Liver (tissue), 9 donors: ENCODE results near the gene RAB3B. TPM values are rescaled to one million over a fixed set of nuclear protein-coding genes. Genes with fewer than 3 reads are reported as not detected.

Experiments used
- DNase-seq: peaks from one replicate; pipeline ENCODE4 v3.0.0-alpha.2; 2017; ENCODE audit warnings: low spot score
- H3K27ac ChIP-seq, 2 donors: one replicate each; pipeline ENCODE4 v1.7.0; 2013; ENCODE audit warnings: inconsistent platforms in 2 of 2, low read length in 2 of 2, control low read depth in 1 of 2, low read depth in 1 of 2, mild to moderate bottlenecking in 1 of 2
- H3K27me3 ChIP-seq, 4 donors: one replicate each; pipeline versions ENCODE4 v1.6.1 to v1.7.0; 2013; ENCODE audit warnings: low read length in 3 of 4, inconsistent platforms in 1 of 4, mild to moderate bottlenecking in 1 of 4, moderate library complexity in 1 of 4; ENCODE audit not compliant: control insufficient read depth in 4 of 4, insufficient read depth in 4 of 4
- H3K36me3 ChIP-seq, 4 donors: one replicate each; pipeline versions ENCODE4 v1.6.1 to v1.7.0; 2013; ENCODE audit warnings: low read length in 3 of 4, mild to moderate bottlenecking in 3 of 4, low read depth in 1 of 4, moderate library complexity in 1 of 4; ENCODE audit not compliant: control insufficient read depth in 4 of 4, insufficient read depth in 3 of 4
- H3K4me1 ChIP-seq, 4 donors: one replicate each; pipeline versions ENCODE4 v1.6.1 to v1.7.0; 2013; ENCODE audit warnings: low read length in 3 of 4, mild to moderate bottlenecking in 3 of 4, moderate library complexity in 1 of 4; ENCODE audit not compliant: control insufficient read depth in 4 of 4, insufficient read depth in 4 of 4
- H3K4me3 ChIP-seq, 3 donors: one replicate each; pipeline versions ENCODE4 v1.6.1 to v1.7.0; 2013; ENCODE audit warnings: low read length in 3 of 3, control low read depth in 1 of 3, low read depth in 1 of 3, mild to moderate bottlenecking in 1 of 3
- H3K9ac ChIP-seq, 2 donors: one replicate each; pipeline ENCODE4 v1.7.0; 2013; ENCODE audit warnings: low read length in 2 of 2, mild to moderate bottlenecking in 2 of 2, moderate library complexity in 2 of 2, control low read depth in 1 of 2, low read depth in 1 of 2
- H3K9me3 ChIP-seq, 4 donors: one replicate each; pipeline versions ENCODE4 v1.6.1 to v1.7.0; 2013; ENCODE audit warnings: low read length in 3 of 4; ENCODE audit not compliant: control insufficient read depth in 4 of 4
- EGR1 ChIP-seq, 2 donors: IDR thresholded peaks; 2 replicates each; pipeline ENCODE4 v1.6.1; 2016 to 2018; ENCODE audit warnings: antibody characterized with exemption in 2 of 2, low read depth in 2 of 2
- FOXA1 ChIP-seq: IDR thresholded peaks from 2 replicates; pipeline ENCODE4 v1.6.1; 2016; ENCODE audit warnings: antibody characterized with exemption
- FOXA2 ChIP-seq: IDR thresholded peaks from 2 replicates; pipeline ENCODE4 v1.6.1; 2016; ENCODE audit warnings: antibody characterized with exemption
- GABPA ChIP-seq, 2 donors: IDR thresholded peaks in 1 of 2; conservative IDR thresholded peaks in 1 of 2; 2 replicates each; pipeline ENCODE4 v1.6.1; 2016; ENCODE audit warnings: antibody characterized with exemption in 2 of 2, mild to moderate bottlenecking in 1 of 2, moderate library complexity in 1 of 2
- HNF4A ChIP-seq, 2 donors: conservative IDR thresholded peaks; 2 replicates each; pipeline ENCODE4 v1.6.1; 2016; ENCODE audit warnings: antibody characterized with exemption in 2 of 2, mild to moderate bottlenecking in 2 of 2
- HNF4G ChIP-seq: IDR thresholded peaks from 2 replicates; pipeline ENCODE4 v1.6.1; 2016; ENCODE audit warnings: antibody characterized with exemption
- JUND ChIP-seq, 2 donors: IDR thresholded peaks; 2 replicates each; pipeline ENCODE4 v1.6.1; 2016; ENCODE audit warnings: antibody characterized with exemption in 2 of 2
- NR2F2 ChIP-seq: IDR thresholded peaks from 2 replicates; pipeline ENCODE4 v1.6.1; 2016; ENCODE audit warnings: antibody characterized with exemption
- RAD21 ChIP-seq, 2 donors: IDR thresholded peaks; 2 replicates each; pipeline ENCODE4 v1.6.1; 2016; ENCODE audit warnings: antibody characterized with exemption in 2 of 2, mild to moderate bottlenecking in 2 of 2
- RXRA ChIP-seq, 2 donors: IDR thresholded peaks; 2 replicates each; pipeline ENCODE4 v1.6.1; 2017 to 2018; ENCODE audit warnings: antibody characterized with exemption in 2 of 2, mild to moderate bottlenecking in 1 of 2
- SP1 ChIP-seq: IDR thresholded peaks from 2 replicates; pipeline ENCODE4 v1.6.1; 2018; ENCODE audit warnings: antibody characterized with exemption, mild to moderate bottlenecking
- TAF1 ChIP-seq: conservative IDR thresholded peaks from 2 replicates; pipeline ENCODE4 v1.6.1; 2016; ENCODE audit warnings: antibody characterized with exemption, mild to moderate bottlenecking
- YY1 ChIP-seq: IDR thresholded peaks from 2 replicates; pipeline ENCODE4 v1.6.1; 2016; ENCODE audit warnings: antibody characterized with exemption, mild to moderate bottlenecking
- WGBS: extraction: QIAGEN DNeasy Blood & Tissue Kit; methylation state at CpG from one replicate; pipeline ENCODE4 v1.1.7; 2013; 5-methylcytosine and 5-hydroxymethylcytosine counted together
- polyA plus RNA-seq, 2 donors: library from polyadenylated mRNA; stranded (reverse) in 1 of 2; unstranded in 1 of 2; fragments of 200-250 nt in 1 of 2; fragments of >200 nt in 1 of 2; fragmentation: Nextera tagmentation in 1 of 2; extraction: Ambion mirVana in 1 of 2; gene quantifications; one replicate each; pipeline versions ENCODE4 v1.2.1 to v1.2.3, GENCODE V29; 2013 to 2015
- total RNA-seq, 2 donors: library from RNA; depleted of rRNA; stranded (reverse); fragments of >200 nt; gene quantifications; one replicate each; pipeline ENCODE4 v1.2.3, GENCODE V29; 2014
- TF ChIP-seq, protein P1 (sequence below): IDR thresholded peaks from 2 replicates; pipeline ENCODE4 v1.6.1; 2016; ENCODE audit warnings: antibody characterized with exemption, mild to moderate bottlenecking
- TF ChIP-seq, protein P2 (sequence below): IDR thresholded peaks from 2 replicates; pipeline ENCODE4 v1.6.1; 2016; ENCODE audit warnings: antibody characterized with exemption
- TF ChIP-seq, protein P3 (sequence below): IDR thresholded peaks from 2 replicates; pipeline ENCODE4 v1.6.1; 2016; ENCODE audit warnings: antibody characterized with exemption
- TF ChIP-seq, protein P4 (sequence below): IDR thresholded peaks from 2 replicates; pipeline ENCODE4 v1.6.1; 2016; ENCODE audit warnings: antibody characterized with exemption
- TF ChIP-seq, protein P5 (sequence below): fragments of 150-350 bp; IDR thresholded peaks from 2 replicates; pipeline ENCODE4 v1.5.1; 2017; ENCODE audit warnings: improper control_type of control experiment, low read depth, low read length; ENCODE audit not compliant: missing input control
- donor health status: healthy.
- donor health status: healthy.
- donor health status: healthy.
- donor health status: healthy.
- donor health status: healthy.

RAB3B gene
- total and polyA plus RNA-seq, 4 donors: 0.17 to 5.4 (median 0.32) TPM

DNA sequence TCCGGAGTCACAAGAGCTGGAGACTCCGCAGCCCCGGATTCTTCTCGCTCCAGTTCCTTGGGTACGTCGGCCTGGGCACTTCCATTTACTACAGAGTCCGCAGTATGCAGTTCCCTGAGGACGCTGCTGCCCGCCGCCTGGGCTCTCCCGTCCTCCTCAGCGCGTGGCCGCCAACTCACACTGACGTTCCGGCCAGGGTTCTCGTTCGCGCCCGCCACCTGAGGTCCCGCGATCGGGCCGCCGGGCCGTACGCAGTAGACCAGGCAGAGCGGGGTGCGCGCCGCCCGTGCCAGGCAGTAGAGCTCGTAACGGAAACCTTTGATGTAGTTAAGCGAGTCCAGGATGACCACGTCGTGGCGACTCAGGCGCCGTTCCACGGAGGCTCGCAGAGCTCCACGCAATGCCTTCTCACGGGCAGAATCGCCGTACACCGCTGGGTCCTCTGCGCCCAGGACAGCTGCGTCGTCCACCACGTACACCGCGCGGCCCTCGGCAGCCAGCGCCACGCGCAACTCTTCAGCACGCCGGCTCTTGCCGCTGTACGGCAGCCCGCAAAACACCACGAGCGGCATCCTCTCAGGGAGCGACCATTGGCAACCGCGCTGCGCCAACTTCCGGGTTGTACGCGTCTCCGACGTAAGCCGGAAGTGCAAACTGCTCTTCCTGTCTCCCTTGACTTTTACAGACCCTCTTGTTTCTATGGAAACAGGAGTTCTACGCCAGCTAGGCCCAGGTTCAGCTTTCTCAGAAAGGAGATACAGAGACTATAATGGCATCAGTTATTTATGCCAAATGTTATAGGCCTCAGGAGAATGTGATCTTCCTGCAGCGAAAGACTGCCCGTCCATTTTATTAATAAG is 42.9 kb upstream of the RAB3B start, which contains the start of gene KTI12:
Gene KTI12, minus strand, starts transcription at position 621 of the 860 bp plus-strand sequence. Its CDS starts 49 bp downstream, at position 572.
- Histone ChIP-seq H3K4me3 (peak within 1 kb of the TSS; percentile 82 to 99 (median 97)), H3K9me3 (no peaks in the 10 kb centered on the region), H3K27me3 (no peaks in the 10 kb centered on the region), H3K9ac (peak within 1 kb of the TSS; percentile 26 to 82), H3K4me1 (peaks cover 8 to 41% (median 33%) of the 10 kb centered on the region in 4 donors), H3K27ac (peak within 1 kb of the TSS; percentile 90 to 92), H3K36me3 (peaks cover 0 to 5% (median 1%) of the 10 kb centered on the region in 4 donors)
- DNase-seq: peak; percentile 80
- WGBS: 3% methylated on average over 78 of the region's 78 CpGs
- TF ChIP-seq, protein P1, sequence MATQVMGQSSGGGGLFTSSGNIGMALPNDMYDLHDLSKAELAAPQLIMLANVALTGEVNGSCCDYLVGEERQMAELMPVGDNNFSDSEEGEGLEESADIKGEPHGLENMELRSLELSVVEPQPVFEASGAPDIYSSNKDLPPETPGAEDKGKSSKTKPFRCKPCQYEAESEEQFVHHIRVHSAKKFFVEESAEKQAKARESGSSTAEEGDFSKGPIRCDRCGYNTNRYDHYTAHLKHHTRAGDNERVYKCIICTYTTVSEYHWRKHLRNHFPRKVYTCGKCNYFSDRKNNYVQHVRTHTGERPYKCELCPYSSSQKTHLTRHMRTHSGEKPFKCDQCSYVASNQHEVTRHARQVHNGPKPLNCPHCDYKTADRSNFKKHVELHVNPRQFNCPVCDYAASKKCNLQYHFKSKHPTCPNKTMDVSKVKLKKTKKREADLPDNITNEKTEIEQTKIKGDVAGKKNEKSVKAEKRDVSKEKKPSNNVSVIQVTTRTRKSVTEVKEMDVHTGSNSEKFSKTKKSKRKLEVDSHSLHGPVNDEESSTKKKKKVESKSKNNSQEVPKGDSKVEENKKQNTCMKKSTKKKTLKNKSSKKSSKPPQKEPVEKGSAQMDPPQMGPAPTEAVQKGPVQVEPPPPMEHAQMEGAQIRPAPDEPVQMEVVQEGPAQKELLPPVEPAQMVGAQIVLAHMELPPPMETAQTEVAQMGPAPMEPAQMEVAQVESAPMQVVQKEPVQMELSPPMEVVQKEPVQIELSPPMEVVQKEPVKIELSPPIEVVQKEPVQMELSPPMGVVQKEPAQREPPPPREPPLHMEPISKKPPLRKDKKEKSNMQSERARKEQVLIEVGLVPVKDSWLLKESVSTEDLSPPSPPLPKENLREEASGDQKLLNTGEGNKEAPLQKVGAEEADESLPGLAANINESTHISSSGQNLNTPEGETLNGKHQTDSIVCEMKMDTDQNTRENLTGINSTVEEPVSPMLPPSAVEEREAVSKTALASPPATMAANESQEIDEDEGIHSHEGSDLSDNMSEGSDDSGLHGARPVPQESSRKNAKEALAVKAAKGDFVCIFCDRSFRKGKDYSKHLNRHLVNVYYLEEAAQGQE: no peak
- TF ChIP-seq HNF4G: no peak
- peak; percentile 95 for TF ChIP-seq YY1
- TF ChIP-seq, protein P2, sequence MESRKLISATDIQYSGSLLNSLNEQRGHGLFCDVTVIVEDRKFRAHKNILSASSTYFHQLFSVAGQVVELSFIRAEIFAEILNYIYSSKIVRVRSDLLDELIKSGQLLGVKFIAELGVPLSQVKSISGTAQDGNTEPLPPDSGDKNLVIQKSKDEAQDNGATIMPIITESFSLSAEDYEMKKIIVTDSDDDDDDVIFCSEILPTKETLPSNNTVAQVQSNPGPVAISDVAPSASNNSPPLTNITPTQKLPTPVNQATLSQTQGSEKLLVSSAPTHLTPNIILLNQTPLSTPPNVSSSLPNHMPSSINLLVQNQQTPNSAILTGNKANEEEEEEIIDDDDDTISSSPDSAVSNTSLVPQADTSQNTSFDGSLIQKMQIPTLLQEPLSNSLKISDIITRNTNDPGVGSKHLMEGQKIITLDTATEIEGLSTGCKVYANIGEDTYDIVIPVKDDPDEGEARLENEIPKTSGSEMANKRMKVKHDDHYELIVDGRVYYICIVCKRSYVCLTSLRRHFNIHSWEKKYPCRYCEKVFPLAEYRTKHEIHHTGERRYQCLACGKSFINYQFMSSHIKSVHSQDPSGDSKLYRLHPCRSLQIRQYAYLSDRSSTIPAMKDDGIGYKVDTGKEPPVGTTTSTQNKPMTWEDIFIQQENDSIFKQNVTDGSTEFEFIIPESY: no peak
- TF ChIP-seq, protein P3, sequence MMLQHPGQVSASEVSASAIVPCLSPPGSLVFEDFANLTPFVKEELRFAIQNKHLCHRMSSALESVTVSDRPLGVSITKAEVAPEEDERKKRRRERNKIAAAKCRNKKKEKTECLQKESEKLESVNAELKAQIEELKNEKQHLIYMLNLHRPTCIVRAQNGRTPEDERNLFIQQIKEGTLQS: no peak
- TF ChIP-seq EGR1 (IDR thresholded peaks at IDR 0.05; ENCODE audit: low read depth in 2 of 2): peak; percentile 30 to 80
- no peak for TF ChIP-seq RXRA (IDR thresholded peaks at IDR 0.05)
- TF ChIP-seq, protein P4, sequence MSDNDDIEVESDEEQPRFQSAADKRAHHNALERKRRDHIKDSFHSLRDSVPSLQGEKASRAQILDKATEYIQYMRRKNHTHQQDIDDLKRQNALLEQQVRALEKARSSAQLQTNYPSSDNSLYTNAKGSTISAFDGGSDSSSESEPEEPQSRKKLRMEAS: peak; percentile 47
- TF ChIP-seq JUND (IDR thresholded peaks at IDR 0.05): no peak
- TF ChIP-seq HNF4A (conservative IDR thresholded peaks at IDR 0.05): no peak
- TF ChIP-seq NR2F2: peak; percentile 22
- no peak for TF ChIP-seq FOXA2
- TF ChIP-seq, protein P5, sequence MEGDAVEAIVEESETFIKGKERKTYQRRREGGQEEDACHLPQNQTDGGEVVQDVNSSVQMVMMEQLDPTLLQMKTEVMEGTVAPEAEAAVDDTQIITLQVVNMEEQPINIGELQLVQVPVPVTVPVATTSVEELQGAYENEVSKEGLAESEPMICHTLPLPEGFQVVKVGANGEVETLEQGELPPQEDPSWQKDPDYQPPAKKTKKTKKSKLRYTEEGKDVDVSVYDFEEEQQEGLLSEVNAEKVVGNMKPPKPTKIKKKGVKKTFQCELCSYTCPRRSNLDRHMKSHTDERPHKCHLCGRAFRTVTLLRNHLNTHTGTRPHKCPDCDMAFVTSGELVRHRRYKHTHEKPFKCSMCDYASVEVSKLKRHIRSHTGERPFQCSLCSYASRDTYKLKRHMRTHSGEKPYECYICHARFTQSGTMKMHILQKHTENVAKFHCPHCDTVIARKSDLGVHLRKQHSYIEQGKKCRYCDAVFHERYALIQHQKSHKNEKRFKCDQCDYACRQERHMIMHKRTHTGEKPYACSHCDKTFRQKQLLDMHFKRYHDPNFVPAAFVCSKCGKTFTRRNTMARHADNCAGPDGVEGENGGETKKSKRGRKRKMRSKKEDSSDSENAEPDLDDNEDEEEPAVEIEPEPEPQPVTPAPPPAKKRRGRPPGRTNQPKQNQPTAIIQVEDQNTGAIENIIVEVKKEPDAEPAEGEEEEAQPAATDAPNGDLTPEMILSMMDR: no peak
- no peak for TF ChIP-seq FOXA1
- no peak for TF ChIP-seq TAF1
- peak; percentile 10 for TF ChIP-seq SP1
- no peak for TF ChIP-seq RAD21 (IDR thresholded peaks at IDR 0.05)
- peak; percentile 82 to 94 for TF ChIP-seq GABPA (IDR thresholded peaks at IDR 0.05 in 1 of 2, conservative IDR thresholded peaks at IDR 0.05 in 1 of 2)
